ENCODE results near the gene MISP3.
"Not testable (repeated sequence)": the region's sequence is repeated elsewhere in the genome, so short reads cannot be mapped to it uniquely, and the experiment has no call there.

MISP3 gene

GRCh38 chr19:14072535-14073260, at the start of gene MISP3:
MISP3 (plus strand) TSS chr19:14072786; CDS start chr19:14073310, 524 bp downstream.
- peak in 1 of 2 donors; percentile 42 for DNase-seq (ENCODE audit: low read depth in 2 of 2)

DNA sequence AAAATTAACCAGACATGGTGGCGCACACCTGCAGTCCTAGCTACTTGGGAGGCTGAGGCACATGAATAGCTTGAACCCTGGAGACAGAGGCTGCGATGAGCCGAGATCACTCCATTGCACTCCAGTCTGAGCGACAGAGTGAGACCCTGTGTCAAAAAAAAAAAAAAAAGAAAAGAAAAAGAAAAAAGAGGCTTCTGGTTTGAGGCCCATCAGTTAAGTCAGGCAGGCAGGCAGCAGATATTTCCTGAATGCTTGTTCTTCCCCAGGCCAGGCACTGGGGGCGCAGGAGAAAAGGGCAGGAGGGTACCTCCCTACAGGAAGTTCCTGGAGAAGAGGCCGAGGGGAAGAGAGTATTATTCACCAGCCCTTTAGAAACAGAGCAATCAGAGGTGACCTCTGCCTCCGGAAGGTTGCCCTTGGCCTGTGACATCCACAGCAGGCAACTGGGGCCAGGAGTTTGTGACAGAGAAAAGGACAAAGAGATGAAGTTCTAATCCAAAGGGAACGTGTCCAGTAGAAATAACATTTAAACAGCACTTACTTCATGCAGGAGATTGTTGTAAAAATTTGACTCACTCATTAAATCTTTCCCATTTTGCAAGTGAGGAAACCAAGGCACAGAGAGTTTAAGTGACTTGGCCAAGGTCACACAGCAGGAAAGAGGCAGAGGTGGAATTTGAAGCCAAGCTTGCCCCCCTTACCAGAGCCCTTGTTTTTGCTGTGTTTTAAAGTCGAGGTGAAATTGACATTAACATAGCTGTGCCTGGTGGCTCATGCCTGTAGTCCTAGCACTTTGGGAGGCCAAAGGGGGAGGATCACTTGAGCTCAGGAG, 49.0 kb upstream of the MISP3 start:
- no peak for DNase-seq (ENCODE audit: low read depth in 2 of 2)

- DNase-seq (ENCODE audit: low read depth in 2 of 2): not testable (repeated sequence)
Measured at GRCh38 chr19:14026652-14027192, 45.9 kb upstream of the MISP3 start.

- DNase-seq (ENCODE audit: low read depth in 2 of 2): no peak
Measured at GRCh38 chr19:14027856-14028450, 44.6 kb upstream of the MISP3 start, which contains the start of gene RLN3. RLN3 (plus strand) TSS chr19:14028148; CDS start chr19:14028205, 57 bp downstream.

- no peak for DNase-seq (ENCODE audit: low read depth in 2 of 2)
Measured at GRCh38 chr19:14028901-14029300, 43.7 kb upstream of the MISP3 start.

DNA sequence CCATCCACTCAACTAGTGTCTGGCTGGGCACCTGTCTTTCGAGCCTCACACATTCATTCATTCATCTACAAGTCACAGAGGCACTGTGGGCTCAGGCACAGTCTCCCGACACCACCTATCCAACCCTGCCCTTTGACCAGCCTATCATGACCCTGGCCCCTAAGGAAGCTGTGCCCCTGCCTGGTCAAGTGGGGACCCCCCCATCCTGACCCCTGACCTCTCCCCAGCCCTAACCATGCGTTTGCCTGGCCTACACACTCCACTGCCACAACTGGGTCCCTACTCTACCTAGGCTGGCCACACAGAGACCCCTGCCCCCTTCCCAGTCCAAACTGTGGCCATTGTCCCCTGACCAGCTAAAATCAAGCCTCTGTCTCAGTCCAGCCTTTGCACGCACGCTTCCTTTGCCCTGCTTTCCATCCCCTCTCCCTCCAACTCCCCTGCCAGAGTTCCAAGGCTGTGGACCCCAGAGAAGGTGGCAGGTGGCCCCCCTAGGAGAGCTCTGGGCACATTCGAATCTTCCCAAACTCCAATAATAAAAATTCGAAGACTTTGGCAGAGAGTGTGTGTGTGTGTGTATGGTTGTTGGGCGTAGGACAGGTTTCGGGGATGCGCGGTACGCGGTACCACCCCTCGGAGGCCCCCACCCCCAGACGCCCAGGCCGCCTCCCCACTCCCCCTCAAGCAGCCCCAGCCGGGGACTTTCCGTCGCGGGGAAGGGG, 41.4 kb upstream of the MISP3 start:
- DNase-seq (ENCODE audit: low read depth in 2 of 2): no peak

GRCh38 chr19:14031719-14032480, 40.7 kb upstream of the MISP3 start, which contains the start of gene IL27RA:
IL27RA (plus strand) TSS chr19:14031762; CDS start chr19:14031873, 111 bp downstream.
- DNase-seq (ENCODE audit: low read depth in 2 of 2): peak; percentile 60 to 63

DNA sequence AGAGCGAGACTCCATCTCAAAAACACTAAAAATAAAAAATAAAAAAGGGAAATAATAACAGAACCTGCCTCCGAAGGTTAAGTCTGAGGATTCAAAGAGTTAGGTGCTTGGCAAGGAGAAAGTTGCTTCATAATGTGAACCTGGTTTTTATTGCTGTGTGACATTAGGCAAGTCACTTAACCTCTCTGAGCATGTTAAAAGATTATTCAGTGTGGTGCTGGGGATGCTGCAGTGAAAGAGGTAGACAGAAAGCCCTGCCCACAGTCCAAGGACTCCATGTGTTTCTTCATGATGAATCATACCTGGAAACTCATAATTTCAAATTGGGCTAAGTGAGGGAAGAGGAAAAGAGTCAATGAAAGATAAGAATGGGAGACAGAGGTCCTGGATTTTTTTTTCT, 38.6 kb upstream of the MISP3 start:
- no peak for DNase-seq (ENCODE audit: low read depth in 2 of 2)

- DNase-seq (ENCODE audit: low read depth in 2 of 2): not testable (repeated sequence)
Measured at GRCh38 chr19:14035159-14035558, 37.4 kb upstream of the MISP3 start.

DNA sequence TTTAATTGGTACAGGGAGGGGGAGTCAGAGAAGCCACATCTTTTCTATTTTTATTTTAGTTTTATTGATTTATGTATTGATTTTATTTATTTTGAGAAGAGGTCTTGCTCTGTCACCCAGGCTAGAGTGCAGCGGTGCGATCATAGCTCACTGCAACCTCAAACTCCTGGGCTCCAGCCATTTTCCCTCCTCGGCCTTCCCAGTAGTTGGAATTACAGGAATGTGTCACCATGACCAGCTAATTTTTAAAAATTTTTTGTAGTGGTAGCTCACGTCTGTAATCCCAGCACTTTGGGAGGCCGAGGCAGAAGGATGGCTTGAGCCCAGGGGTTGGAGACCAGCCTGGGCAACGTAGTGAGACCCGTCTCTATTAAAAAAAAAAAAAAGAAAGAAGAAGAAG, 36.9 kb upstream of the MISP3 start:
- no peak for DNase-seq (ENCODE audit: low read depth in 2 of 2)

DNA sequence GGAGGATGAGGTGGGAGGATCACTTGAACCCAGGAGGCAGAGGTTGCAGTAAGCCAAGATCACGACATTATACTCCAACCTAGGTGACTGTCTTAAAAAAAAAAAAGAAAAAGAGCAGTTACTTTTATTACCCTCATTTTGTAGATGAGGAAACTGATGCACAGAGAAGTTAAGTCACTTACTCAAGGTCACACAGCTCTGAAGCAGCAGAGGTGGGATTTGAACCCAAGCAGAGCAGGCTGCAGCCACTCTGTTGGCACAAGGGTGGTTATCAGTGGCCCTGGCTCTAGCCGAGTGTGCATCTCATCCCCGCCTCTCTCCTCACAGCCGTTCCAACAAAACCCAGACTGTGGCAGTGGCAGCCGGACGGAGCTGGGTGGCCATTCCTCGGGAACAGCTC, 33.4 kb upstream of the MISP3 start:
- no peak for DNase-seq (ENCODE audit: low read depth in 2 of 2)

GRCh38 chr19:14042659-14043608, 29.7 kb upstream of the MISP3 start:
- not testable (repeated sequence) for DNase-seq (ENCODE audit: low read depth in 2 of 2)

GRCh38 chr19:14047866-14048265, 24.7 kb upstream of the MISP3 start:
- not testable (repeated sequence) for DNase-seq (ENCODE audit: low read depth in 2 of 2)

GRCh38 chr19:14048443-14049153, 24.0 kb upstream of the MISP3 start:
- DNase-seq (ENCODE audit: low read depth in 2 of 2): peak; percentile 61 to 76

GRCh38 chr19:14050512-14050911, 22.1 kb upstream of the MISP3 start:
- DNase-seq (ENCODE audit: low read depth in 2 of 2): no peak

GRCh38 chr19:14050961-14051360, 21.6 kb upstream of the MISP3 start:
- not testable (repeated sequence) for DNase-seq (ENCODE audit: low read depth in 2 of 2)

DNA sequence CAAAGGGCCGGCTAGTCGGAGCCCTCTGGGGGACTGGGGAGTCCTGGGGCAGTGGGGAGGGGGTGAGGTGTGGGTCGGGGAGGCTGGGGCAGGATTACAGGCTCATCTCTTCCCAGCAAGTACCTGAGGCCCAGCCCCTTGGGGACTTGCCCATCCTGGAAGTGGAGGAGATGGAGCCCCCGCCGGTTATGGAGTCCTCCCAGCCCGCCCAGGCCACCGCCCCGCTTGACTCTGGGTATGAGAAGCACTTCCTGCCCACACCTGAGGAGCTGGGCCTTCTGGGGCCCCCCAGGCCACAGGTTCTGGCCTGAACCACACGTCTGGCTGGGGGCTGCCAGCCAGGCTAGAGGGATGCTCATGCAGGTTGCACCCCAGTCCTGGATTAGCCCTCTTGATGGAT, 20.6 kb upstream of the MISP3 start:
- no peak for DNase-seq (ENCODE audit: low read depth in 2 of 2)

DNA sequence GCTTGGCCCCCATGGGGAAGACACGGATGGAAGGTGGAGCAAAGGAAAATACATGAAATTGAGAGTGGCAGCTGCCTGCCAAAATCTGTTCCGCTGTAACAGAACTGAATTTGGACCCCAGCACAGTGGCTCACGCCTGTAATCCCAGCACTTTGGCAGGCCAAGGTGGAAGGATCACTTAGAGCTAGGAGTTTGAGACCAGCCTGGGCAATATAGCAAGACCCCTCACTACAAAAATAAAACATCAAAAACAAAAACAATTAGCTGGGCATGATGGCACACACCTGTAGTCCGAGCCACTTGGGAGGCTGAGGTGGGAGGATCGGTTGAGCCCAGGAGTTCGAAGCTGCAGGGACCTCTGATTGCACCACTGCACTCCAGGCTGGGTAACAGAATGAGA, 20.1 kb upstream of the MISP3 start:
- DNase-seq (ENCODE audit: low read depth in 2 of 2): no peak

DNA sequence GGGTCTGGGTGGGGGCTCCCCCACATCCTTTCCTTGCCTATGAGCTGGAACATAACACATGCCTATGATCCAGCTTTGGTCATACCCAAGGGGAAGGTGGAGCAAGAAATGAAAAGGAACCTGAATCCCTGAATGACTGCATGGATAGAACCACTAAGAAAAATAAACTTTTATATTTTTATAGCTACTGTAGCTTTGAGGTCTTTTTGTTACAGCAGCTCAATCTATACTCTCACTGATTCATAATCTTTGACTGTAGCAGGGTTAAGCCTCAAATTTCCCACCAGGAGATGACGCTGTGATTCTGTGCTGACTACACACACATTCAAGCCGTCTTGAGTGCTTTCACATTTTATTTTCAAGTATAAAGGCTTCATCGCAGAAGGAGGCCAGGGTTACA, 19.6 kb upstream of the MISP3 start:
- DNase-seq (ENCODE audit: low read depth in 2 of 2): no peak
